NT2/D1 (cell line): Measurements from ENCODE around the gene SYT2.

Experiments
- DNase-seq: peaks from one replicate; pipeline ENCODE4 v3.0.0-alpha.2; 2011; ENCODE audit warnings: low read depth, low spot score
- H3K27me3 ChIP-seq: 2 replicates; pipeline ENCODE4 v1.6.0; 2011; ENCODE audit warnings: mild to moderate bottlenecking; ENCODE audit not compliant: insufficient read length, insufficient read depth
- H3K36me3 ChIP-seq: 2 replicates; pipeline ENCODE4 v1.6.1; 2011; ENCODE audit warnings: mild to moderate bottlenecking, low read length, mixed read lengths; ENCODE audit not compliant: insufficient read depth, insufficient read length
- H3K4me1 ChIP-seq: 2 replicates; pipeline ENCODE4 v1.5.1; 2011; ENCODE audit not compliant: insufficient read depth, insufficient read length
- H3K4me3 ChIP-seq: 2 replicates; pipeline ENCODE4 v1.5.1; 2011; ENCODE audit warnings: low read depth; ENCODE audit not compliant: insufficient read length
- H3K9ac ChIP-seq: 2 replicates; pipeline ENCODE4 v1.6.0; 2011; ENCODE audit warnings: low read depth; ENCODE audit not compliant: insufficient read length
- H3K9me3 ChIP-seq: 2 replicates; pipeline ENCODE4 v1.5.1; 2011; ENCODE audit warnings: mild to moderate bottlenecking, low read length; ENCODE audit not compliant: insufficient read depth
- SUZ12 ChIP-seq: IDR thresholded peaks from 2 replicates; pipeline ENCODE4 v1.6.1; 2011; ENCODE audit not compliant: insufficient read length, insufficient read depth; ENCODE audit errors: extremely low read depth
- YY1 ChIP-seq: IDR thresholded peaks from 2 replicates; pipeline ENCODE4 v1.6.1; 2011; ENCODE audit not compliant: insufficient read length, insufficient read depth
- ZNF274 ChIP-seq: IDR thresholded peaks from 2 replicates; pipeline ENCODE4 v1.6.1; 2011; ENCODE audit warnings: mild to moderate bottlenecking, low read depth, low read length

SYT2 gene

DNA sequence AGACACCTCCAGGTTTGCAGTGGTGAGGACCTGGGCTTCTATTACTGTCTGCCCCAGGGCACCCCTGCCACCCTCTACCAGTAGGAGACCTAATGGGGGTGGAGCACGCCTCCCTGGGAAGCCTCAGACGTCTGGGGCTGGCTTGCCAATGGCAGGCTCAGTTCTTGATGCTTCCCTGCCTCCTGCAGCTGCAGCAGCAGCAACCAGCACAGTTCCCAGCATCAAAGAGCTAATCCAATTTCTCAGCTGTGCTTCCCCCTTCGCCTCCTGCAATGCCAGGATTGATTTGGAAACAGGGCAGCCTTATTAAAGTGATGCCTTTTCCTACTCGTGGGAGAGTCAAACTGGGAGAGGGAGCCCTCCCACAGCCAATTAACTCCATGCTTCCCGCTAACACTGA is 8.2 kb downstream of the SYT2 start:
- Histone ChIP-seq H3K36me3 (no peaks in the 10 kb centered on the region), H3K4me3 (no peak overlapping the region), H3K4me1 (peaks cover 4% of the 10 kb centered on the region), H3K9me3 (no peaks in the 10 kb centered on the region), H3K27me3 (no peaks in the 10 kb centered on the region), H3K9ac (no peak overlapping the region)
- TF ChIP-seq YY1: no peak
- no peak for DNase-seq

DNA sequence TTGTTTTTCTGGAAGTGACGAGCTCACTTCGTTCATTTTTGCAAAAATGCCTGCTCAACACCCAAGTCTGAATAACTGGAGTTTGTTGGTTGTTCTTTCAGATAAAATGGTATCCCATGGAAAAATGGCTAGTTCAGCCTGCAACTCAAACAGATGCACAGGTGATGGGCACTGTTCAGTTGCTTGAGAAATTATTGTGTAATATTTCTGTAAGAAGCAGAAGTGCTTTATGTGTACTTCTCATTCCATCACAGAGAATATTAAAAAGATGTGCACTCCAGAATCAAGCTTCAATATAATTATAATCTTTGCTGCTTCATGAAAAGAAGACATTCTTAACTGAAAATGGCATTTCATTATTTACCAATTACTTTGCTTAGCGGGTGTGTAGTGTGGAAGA is 9.1 kb downstream of the SYT2 start:
- TF ChIP-seq YY1 (no peak), SUZ12 (no peak), ZNF274 (no peak)
- no peak overlapping the region for H3K9ac ChIP-seq
- H3K9me3 ChIP-seq: no peaks in the 10 kb centered on the region
- H3K4me1 ChIP-seq: peaks cover 4% of the 10 kb centered on the region
- H3K4me3 ChIP-seq: no peak overlapping the region
- no peak for DNase-seq
- no peaks in the 10 kb centered on the region for H3K27me3 ChIP-seq
- no peaks in the 10 kb centered on the region for H3K36me3 ChIP-seq

DNA sequence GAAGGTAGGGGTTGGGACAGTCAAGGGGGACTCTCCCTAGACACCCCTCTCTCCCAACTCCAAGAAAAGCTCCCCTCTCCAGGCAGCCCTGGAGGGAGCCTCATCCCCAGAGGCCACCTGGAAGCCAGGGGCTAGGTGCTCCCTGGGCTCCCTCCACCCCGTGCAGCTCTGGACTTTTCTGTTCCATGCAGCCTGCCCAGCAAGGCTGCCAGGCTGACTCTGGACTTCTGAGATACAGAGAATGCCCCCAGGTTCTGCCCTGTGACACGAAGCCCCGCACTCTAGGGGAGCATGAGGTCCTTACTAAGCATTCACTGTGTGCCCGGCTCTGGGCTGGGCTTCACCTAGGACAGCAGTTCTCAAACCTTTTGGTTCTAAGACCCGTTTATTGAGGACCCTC is 10.2 kb downstream of the SYT2 start:
- no peak for DNase-seq
- no peak overlapping the region for H3K4me3 ChIP-seq
- H3K27me3 ChIP-seq: no peaks in the 10 kb centered on the region
- TF ChIP-seq ZNF274: no peak
- no peaks in the 10 kb centered on the region for H3K36me3 ChIP-seq
- no peak overlapping the region for H3K9ac ChIP-seq
- peaks cover 4% of the 10 kb centered on the region for H3K4me1 ChIP-seq
- H3K9me3 ChIP-seq: no peaks in the 10 kb centered on the region

DNA sequence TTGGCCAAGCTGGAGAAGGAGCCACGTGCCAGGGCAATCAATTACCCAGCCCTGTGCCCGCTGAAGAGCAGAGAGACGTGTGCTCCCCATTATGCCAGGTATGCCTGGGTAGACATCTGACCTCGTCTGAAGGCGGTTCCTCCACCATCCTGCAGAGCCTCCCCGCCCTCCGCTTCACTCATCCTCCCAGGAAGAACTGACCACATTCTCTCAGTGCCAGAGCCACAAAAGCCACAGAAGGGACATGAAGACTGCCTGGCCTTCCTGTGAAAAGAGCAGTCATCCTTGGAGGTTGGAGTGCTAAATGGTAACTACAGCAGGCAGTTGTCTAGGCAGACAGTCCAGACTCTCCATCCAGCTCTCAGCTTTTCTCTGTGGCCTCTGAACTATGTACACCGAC is 12.0 kb downstream of the SYT2 start:
- Histone ChIP-seq H3K36me3 (no peaks in the 10 kb centered on the region), H3K4me3 (no peak overlapping the region), H3K27me3 (no peaks in the 10 kb centered on the region), H3K9me3 (no peaks in the 10 kb centered on the region), H3K4me1 (peaks cover 4% of the 10 kb centered on the region), H3K9ac (no peak overlapping the region)
- no peak for DNase-seq
- no peak for TF ChIP-seq ZNF274
- TF ChIP-seq SUZ12: no peak
- TF ChIP-seq YY1: no peak

DNA sequence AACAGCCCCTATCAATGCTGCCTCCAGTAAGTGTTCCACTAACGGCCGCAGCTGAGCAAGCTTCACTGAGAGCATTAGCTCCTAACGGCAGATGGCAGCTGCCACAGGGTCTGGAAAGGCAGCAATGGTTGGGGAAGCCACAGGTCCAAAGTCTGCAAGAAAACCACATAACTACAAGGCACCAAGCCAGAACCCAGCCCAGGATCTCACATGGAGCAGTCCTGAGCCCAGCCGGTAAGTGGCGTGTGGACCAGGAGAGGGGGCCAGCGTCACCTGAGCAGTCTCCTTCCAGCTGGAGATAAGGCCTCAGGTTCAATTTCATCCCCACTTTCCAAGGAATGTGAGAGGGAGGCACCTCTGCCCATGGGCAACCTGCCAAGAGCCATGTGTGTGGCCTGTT is 13.2 kb downstream of the SYT2 start:
- H3K27me3 ChIP-seq: no peaks in the 10 kb centered on the region

DNA sequence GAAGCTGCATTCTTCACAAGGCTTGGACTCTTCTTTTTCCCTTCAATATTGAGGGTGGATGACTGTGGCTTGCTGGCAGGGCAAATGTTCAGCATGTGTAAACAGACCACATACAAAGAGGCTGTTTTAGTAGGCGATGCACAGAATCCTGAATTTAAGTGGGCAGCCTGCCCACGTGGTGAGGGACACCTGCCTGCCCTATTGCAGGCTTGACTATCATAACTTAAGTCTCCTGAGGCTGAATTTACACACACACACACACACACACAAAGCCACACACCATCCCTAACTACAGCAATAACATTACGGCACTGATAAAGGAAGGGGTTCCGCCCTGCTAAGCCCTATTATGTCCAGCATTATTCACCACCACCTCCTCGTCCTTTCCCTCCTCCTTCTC is 15.9 kb downstream of the SYT2 start:
- no peak overlapping the region for H3K9ac ChIP-seq
- no peaks in the 10 kb centered on the region for H3K36me3 ChIP-seq
- H3K4me3 ChIP-seq: no peak overlapping the region
- H3K9me3 ChIP-seq: no peaks in the 10 kb centered on the region
- no peaks in the 10 kb centered on the region for H3K27me3 ChIP-seq
- no peak for DNase-seq
- peaks cover 4% of the 10 kb centered on the region for H3K4me1 ChIP-seq
- no peak for TF ChIP-seq SUZ12
- no peak for TF ChIP-seq YY1
- no peak for TF ChIP-seq ZNF274

More for the DNA sequence above, 13.2 kb downstream of the SYT2 start:
- Histone ChIP-seq H3K4me3 (no peak overlapping the region), H3K9me3 (no peaks in the 10 kb centered on the region), H3K4me1 (peaks cover 4% of the 10 kb centered on the region), H3K9ac (no peak overlapping the region), H3K36me3 (no peaks in the 10 kb centered on the region)
- TF ChIP-seq SUZ12 (no peak), YY1 (no peak), ZNF274 (no peak)
- DNase-seq: no peak

DNA sequence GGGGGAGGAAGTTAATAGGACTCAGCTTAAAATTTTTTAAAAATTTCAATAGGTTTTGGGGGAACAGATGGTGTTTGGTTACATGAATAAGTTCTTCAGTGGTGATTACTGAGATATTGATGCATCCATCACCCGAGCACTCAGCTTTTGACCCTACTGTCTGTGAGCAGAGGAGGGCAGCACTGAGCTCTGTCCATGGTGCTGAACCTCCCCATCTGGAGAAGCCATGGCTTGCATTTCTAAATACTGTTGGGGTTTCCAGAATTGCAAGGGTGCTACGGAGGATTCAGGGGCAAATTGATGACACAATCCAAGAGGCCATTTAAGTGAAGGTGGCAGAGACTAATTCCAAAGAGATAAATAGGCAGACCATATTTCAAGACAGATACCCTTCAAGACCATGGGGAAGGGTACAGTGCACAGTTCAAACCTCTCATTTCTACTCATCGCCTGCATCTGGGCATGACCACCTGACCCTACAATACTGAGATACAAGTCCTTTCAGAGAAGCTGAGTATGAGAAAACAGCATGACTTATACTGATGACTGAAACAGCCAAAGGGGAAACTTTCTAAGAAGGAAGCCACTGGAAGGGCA is 17.2 kb downstream of the SYT2 start:
- no peak overlapping the region for H3K9ac ChIP-seq
- H3K4me1 ChIP-seq: peaks cover 4% of the 10 kb centered on the region
- TF ChIP-seq SUZ12 (no peak), ZNF274 (no peak)
- no peaks in the 10 kb centered on the region for H3K27me3 ChIP-seq
- H3K36me3 ChIP-seq: no peaks in the 10 kb centered on the region
- peak; percentile 89 for DNase-seq
- no peak overlapping the region for H3K4me3 ChIP-seq
- H3K9me3 ChIP-seq: no peaks in the 10 kb centered on the region

DNA sequence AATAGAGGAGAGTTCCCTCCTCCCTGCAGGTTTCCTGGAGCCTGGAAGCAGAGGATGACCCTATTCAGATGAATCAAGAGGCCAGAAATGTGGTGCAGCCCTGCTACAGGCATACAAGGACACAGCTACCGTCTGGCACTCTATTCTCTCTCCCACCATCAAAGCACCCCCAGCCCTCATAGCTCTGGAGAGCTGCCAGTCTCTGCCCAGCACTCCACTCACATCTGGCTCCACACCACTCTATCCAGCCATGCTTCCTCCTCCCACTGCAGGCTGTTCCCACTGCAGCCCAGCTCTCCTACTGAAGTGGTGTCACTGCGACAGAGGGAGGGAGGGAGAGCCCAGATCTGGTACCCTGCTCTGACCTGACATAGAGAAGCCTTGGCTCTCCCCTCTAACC is 18.4 kb downstream of the SYT2 start:
- no peak for TF ChIP-seq YY1
- no peak for TF ChIP-seq ZNF274
- TF ChIP-seq SUZ12: no peak

More for the DNA sequence above, 18.4 kb downstream of the SYT2 start:
- Histone ChIP-seq H3K4me1 (peaks cover 6% of the 10 kb centered on the region), H3K36me3 (no peaks in the 10 kb centered on the region), H3K9me3 (no peaks in the 10 kb centered on the region), H3K9ac (no peak overlapping the region), H3K4me3 (no peak overlapping the region), H3K27me3 (no peaks in the 10 kb centered on the region)
- no peak for DNase-seq
